HepG2 (cell line): ENCODE results near the gene BEST2. TPM values are rescaled to one million over a fixed set of nuclear protein-coding genes. Genes with fewer than 3 reads are reported as not detected.

Experiments
- ARID3A ChIP-seq: IDR thresholded peaks from 2 replicates; pipeline ENCODE4 v1.6.1; 2012; ENCODE audit warnings: low read depth, low read length, improper control_type of control experiment
- CBFB ChIP-seq: sonication (generic); formaldehyde crosslinking; IDR thresholded peaks from 2 replicates; pipeline ENCODE4 v1.4.0; 2020; ENCODE audit warnings: missing genetic modification reagents
- DRAP1 ChIP-seq: IDR thresholded peaks from 2 replicates; pipeline ENCODE4 v1.6.1; 2016; ENCODE audit warnings: missing genetic modification reagents, missing compliant biosample characterization
- KAT8 ChIP-seq: IDR thresholded peaks from 2 replicates; pipeline ENCODE4 v1.6.1; 2016; ENCODE audit warnings: missing genetic modification reagents, missing compliant biosample characterization
- NR2F1 ChIP-seq, 2 experiments: fragments of 450-650 bp in 1 of 2; formaldehyde crosslinking in 1 of 2; IDR thresholded peaks; 2 replicates each; pipeline versions ENCODE4 v1.5.0 to v1.6.1; 2016 to 2020; ENCODE audit warnings: mild to moderate bottlenecking in 1 of 2, missing compliant biosample characterization in 1 of 2, missing genetic modification reagents in 1 of 2, moderate library complexity in 1 of 2
- POGZ ChIP-seq: sonication (generic); formaldehyde crosslinking; IDR thresholded peaks from 2 replicates; pipeline ENCODE4 v1.4.0; 2020; ENCODE audit warnings: mild to moderate bottlenecking, missing genetic modification reagents
- RNF2 ChIP-seq: fragments of 450-650 bp; conservative IDR thresholded peaks from 2 replicates; pipeline ENCODE4 v1.6.1; 2016; ENCODE audit warnings: low read depth
- TGIF2 ChIP-seq: IDR thresholded peaks from 2 replicates; pipeline ENCODE4 v1.6.1; 2016; ENCODE audit warnings: control low read depth, missing compliant biosample characterization
- XRCC5 ChIP-seq: fragments of 200-400 bp; formaldehyde crosslinking; optimal IDR thresholded peaks from 2 replicates; pipeline ENCODE3; 2017; ENCODE audit warnings: mild to moderate bottlenecking, low read length
- YEATS4 ChIP-seq: sonication (generic); formaldehyde crosslinking; IDR thresholded peaks from 2 replicates; pipeline ENCODE4 v1.4.0; 2020; ENCODE audit warnings: missing genetic modification reagents, borderline replicate concordance
- ZNF235 ChIP-seq: sonication (generic); formaldehyde crosslinking; IDR thresholded peaks from 2 replicates; pipeline ENCODE4 v1.8.1; 2023; ENCODE audit warnings: mild to moderate bottlenecking, missing genetic modification reagents, borderline replicate concordance
- ZNF512 ChIP-seq: sonication (generic); formaldehyde crosslinking; IDR thresholded peaks from 2 replicates; pipeline ENCODE4 v1.4.0; 2020; ENCODE audit warnings: mild to moderate bottlenecking, missing genetic modification reagents
- polyA plus RNA-seq, 8 experiments: library from polyadenylated mRNA; depleted of rRNA in 3 of 8; stranded (reverse) in 7 of 8; unstranded in 1 of 8; fragments of >200 nt; fragmentation: Illumina TruSeq in 4 of 8; extraction: Trizol in 4 of 8; gene quantifications; 2 replicates each; pipeline versions ENCODE4 v1.2.1 to v1.2.3, GENCODE V29; 2011 to 2016; ENCODE audit warnings: low read depth in 4 of 8, missing spikeins in 1 of 8, mixed read lengths in 1 of 8; ENCODE audit not compliant: insufficient read depth in 1 of 8
- total RNA-seq, 5 experiments: library from RNA; depleted of rRNA; stranded (reverse); fragments of >200 nt; fragmentation: Illumina TruSeq; extraction: Trizol; gene quantifications; 2 replicates each; pipeline ENCODE4 v1.2.3, GENCODE V29; 2016; ENCODE audit warnings: low read depth in 1 of 5
- TF ChIP-seq, protein P1 (sequence below): sonication (generic); formaldehyde crosslinking; conservative IDR thresholded peaks from 2 replicates; pipeline ENCODE4 v1.4.0; 2020; ENCODE audit warnings: missing genetic modification reagents
- TF ChIP-seq, protein P2 (sequence below): sonication (generic); formaldehyde crosslinking; IDR thresholded peaks from 2 replicates; pipeline ENCODE4 v1.4.0; 2020; ENCODE audit warnings: missing genetic modification reagents, borderline replicate concordance
- TF ChIP-seq, protein P3 (sequence below): sonication (generic); formaldehyde crosslinking; IDR thresholded peaks from 2 replicates; pipeline ENCODE4 v1.4.0; 2020; ENCODE audit warnings: low read depth, mild to moderate bottlenecking, missing genetic modification reagents
- TF ChIP-seq, protein P4 (sequence below): sonication (generic); formaldehyde crosslinking; IDR thresholded peaks from 2 replicates; pipeline ENCODE4 v1.5.0; 2020; ENCODE audit warnings: mild to moderate bottlenecking, missing genetic modification reagents, borderline replicate concordance

Gene BEST2
- total and polyA plus RNA-seq, 2 of the 13 experiments (the other 11 are each of a cell fraction or from before 2014, with no cell fraction given): not detected

DNA sequence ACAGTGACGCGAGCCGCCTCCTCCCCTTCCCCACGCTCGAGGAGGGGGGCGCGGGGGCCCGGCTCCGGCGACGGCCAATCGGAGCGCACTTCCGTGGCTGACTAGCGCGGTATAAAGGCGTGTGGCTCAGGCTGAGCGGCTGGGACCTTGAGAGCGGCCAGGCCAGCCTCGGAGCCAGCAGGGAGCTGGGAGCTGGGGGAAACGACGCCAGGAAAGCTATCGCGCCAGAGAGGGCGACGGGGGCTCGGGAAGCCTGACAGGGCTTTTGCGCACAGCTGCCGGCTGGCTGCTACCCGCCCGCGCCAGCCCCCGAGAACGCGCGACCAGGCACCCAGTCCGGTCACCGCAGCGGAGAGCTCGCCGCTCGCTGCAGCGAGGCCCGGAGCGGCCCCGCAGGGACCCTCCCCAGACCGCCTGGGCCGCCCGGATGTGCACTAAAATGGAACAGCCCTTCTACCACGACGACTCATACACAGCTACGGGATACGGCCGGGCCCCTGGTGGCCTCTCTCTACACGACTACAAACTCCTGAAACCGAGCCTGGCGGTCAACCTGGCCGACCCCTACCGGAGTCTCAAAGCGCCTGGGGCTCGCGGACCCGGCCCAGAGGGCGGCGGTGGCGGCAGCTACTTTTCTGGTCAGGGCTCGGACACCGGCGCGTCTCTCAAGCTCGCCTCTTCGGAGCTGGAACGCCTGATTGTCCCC is 39.9 kb downstream of the BEST2 start, which contains the start of gene JUNB (continued):
- TF ChIP-seq XRCC5: peak; percentile 47
- TF ChIP-seq ZNF512: no peak
- TF ChIP-seq DRAP1 (CRISPR knock-in tag): peak; percentile 99
- TF ChIP-seq, protein P1, sequence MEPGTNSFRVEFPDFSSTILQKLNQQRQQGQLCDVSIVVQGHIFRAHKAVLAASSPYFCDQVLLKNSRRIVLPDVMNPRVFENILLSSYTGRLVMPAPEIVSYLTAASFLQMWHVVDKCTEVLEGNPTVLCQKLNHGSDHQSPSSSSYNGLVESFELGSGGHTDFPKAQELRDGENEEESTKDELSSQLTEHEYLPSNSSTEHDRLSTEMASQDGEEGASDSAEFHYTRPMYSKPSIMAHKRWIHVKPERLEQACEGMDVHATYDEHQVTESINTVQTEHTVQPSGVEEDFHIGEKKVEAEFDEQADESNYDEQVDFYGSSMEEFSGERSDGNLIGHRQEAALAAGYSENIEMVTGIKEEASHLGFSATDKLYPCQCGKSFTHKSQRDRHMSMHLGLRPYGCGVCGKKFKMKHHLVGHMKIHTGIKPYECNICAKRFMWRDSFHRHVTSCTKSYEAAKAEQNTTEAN: no peak
- peak; percentile 76 for TF ChIP-seq YEATS4
- TF ChIP-seq, protein P2, sequence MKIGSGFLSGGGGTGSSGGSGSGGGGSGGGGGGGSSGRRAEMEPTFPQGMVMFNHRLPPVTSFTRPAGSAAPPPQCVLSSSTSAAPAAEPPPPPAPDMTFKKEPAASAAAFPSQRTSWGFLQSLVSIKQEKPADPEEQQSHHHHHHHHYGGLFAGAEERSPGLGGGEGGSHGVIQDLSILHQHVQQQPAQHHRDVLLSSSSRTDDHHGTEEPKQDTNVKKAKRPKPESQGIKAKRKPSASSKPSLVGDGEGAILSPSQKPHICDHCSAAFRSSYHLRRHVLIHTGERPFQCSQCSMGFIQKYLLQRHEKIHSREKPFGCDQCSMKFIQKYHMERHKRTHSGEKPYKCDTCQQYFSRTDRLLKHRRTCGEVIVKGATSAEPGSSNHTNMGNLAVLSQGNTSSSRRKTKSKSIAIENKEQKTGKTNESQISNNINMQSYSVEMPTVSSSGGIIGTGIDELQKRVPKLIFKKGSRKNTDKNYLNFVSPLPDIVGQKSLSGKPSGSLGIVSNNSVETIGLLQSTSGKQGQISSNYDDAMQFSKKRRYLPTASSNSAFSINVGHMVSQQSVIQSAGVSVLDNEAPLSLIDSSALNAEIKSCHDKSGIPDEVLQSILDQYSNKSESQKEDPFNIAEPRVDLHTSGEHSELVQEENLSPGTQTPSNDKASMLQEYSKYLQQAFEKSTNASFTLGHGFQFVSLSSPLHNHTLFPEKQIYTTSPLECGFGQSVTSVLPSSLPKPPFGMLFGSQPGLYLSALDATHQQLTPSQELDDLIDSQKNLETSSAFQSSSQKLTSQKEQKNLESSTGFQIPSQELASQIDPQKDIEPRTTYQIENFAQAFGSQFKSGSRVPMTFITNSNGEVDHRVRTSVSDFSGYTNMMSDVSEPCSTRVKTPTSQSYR (CRISPR knock-in tag): peak; percentile 87; the same call in 1 of the 2 replicates
- peak; percentile 46; the same call in 1 of the 2 replicates for TF ChIP-seq POGZ
- TF ChIP-seq ARID3A: no peak
- TF ChIP-seq, protein P3, sequence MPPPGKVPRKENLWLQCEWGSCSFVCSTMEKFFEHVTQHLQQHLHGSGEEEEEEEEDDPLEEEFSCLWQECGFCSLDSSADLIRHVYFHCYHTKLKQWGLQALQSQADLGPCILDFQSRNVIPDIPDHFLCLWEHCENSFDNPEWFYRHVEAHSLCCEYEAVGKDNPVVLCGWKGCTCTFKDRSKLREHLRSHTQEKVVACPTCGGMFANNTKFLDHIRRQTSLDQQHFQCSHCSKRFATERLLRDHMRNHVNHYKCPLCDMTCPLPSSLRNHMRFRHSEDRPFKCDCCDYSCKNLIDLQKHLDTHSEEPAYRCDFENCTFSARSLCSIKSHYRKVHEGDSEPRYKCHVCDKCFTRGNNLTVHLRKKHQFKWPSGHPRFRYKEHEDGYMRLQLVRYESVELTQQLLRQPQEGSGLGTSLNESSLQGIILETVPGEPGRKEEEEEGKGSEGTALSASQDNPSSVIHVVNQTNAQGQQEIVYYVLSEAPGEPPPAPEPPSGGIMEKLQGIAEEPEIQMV (CRISPR knock-in tag): no peak; the same call in 1 of the 2 replicates
- TF ChIP-seq ZNF235 (CRISPR knock-in tag): 0 out of 2 replicates have a peak, but pooled peaks have one; percentile 40
- TF ChIP-seq CBFB: peak; percentile 90
- 0 out of 4 replicates have a peak, but pooled peaks of 1 of the 2 experiments have one; percentile 11 for TF ChIP-seq NR2F1 (CRISPR knock-in tag; IDR thresholded peaks at IDR 0.05)
- TF ChIP-seq RNF2: no peak; the same call in 1 of the 2 replicates
- TF ChIP-seq KAT8 (CRISPR knock-in tag): peak; percentile 88
- TF ChIP-seq, protein P4, sequence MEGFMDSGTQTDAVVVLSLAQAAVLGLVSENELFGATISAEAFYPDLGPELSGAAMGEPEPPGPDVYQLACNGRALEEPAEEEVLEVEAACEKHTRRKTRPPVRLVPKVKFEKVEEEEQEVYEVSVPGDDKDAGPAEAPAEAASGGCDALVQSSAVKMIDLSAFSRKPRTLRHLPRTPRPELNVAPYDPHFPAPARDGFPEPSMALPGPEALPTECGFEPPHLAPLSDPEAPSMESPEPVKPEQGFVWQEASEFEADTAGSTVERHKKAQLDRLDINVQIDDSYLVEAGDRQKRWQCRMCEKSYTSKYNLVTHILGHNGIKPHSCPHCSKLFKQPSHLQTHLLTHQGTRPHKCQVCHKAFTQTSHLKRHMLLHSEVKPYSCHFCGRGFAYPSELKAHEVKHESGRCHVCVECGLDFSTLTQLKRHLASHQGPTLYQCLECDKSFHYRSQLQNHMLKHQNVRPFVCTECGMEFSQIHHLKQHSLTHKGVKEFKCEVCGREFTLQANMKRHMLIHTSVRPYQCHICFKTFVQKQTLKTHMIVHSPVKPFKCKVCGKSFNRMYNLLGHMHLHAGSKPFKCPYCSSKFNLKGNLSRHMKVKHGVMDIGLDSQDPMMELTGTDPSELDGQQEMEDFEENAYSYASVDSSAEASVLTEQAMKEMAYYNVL (CRISPR knock-in tag): no peak; the same call in 1 of the 2 replicates
- peak; percentile 88; the same call in 1 of the 2 replicates for TF ChIP-seq TGIF2
